Stomach smooth muscle (tissue), 2 donors: ENCODE results near the gene LEF1.

Source experiments
- H3K27ac ChIP-seq: one replicate; pipeline ENCODE4 v1.7.0; 2013; ENCODE audit warnings: mild to moderate bottlenecking, low read length, inconsistent platforms
- H3K27me3 ChIP-seq, 2 donors: one replicate each; pipeline ENCODE4 v1.7.0; 2013; ENCODE audit warnings: low read length in 2 of 2; ENCODE audit not compliant: insufficient read depth in 2 of 2, control insufficient read depth in 1 of 2
- H3K36me3 ChIP-seq, 2 donors: one replicate each; pipeline ENCODE4 v1.7.0; 2013; ENCODE audit warnings: low read length in 2 of 2; ENCODE audit not compliant: control insufficient read depth in 2 of 2, insufficient read depth in 2 of 2
- H3K4me1 ChIP-seq: one replicate; pipeline ENCODE4 v1.7.0; 2013; ENCODE audit warnings: low read length; ENCODE audit not compliant: control insufficient read depth, insufficient read depth
- H3K4me3 ChIP-seq, 2 donors: one replicate each; pipeline ENCODE4 v1.7.0; 2013; ENCODE audit warnings: low read length in 2 of 2
- H3K9ac ChIP-seq, 2 donors: one replicate each; pipeline ENCODE4 v1.7.0; 2013; ENCODE audit warnings: low read length in 2 of 2, mild to moderate bottlenecking in 1 of 2
- H3K9me3 ChIP-seq, 2 donors: one replicate each; pipeline ENCODE4 v1.7.0; 2013; ENCODE audit warnings: low read length in 2 of 2; ENCODE audit not compliant: control insufficient read depth in 2 of 2
- donor health status: healthy.
- donor health status: Pancreatic carcinoma.

The LEF1 gene

GRCh38 chr4:108146819-108147218 lies 21.9 kb downstream of the LEF1 start:
- Histone ChIP-seq H3K36me3 (no peaks in the 10 kb centered on the region), H3K9me3 (no peaks in the 10 kb centered on the region), H3K27ac (no peak overlapping the region), H3K9ac (no peak overlapping the region), H3K4me1 (no peaks in the 10 kb centered on the region), H3K4me3 (no peak overlapping the region), H3K27me3 (no peaks in the 10 kb centered on the region)

DNA sequence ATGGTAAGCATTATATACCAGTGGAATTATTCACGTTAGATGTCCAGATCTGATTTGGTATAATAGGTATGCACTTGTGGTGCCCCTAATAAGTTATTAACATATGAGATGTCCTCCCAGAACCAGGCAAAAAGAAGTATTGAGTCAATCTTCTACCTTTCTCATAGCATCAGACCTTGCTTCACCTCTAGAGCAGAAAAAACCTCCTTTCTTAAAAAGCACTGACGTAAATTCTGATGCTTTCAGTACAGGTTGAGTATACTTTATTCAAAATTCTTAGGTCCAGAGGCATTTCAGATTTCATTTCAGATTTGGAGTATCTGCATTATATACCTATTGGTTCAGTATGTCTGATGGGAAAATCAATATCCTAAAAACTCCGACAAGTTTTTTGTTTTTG lies 22.4 kb downstream of the LEF1 start:
- H3K27me3 ChIP-seq, result no peaks in the 10 kb centered on the region
- H3K9ac ChIP-seq, result no peak overlapping the region
- no peak overlapping the region for H3K4me3 ChIP-seq
- no peaks in the 10 kb centered on the region for H3K36me3 ChIP-seq
- H3K4me1 ChIP-seq, result no peaks in the 10 kb centered on the region
- no peak overlapping the region for H3K27ac ChIP-seq
- no peaks in the 10 kb centered on the region for H3K9me3 ChIP-seq

- no peaks in the 10 kb centered on the region for H3K27me3 ChIP-seq
- no peak overlapping the region for H3K4me3 ChIP-seq
- no peak overlapping the region for H3K27ac ChIP-seq
- H3K9me3 ChIP-seq, result no peaks in the 10 kb centered on the region
- H3K36me3 ChIP-seq, result no peaks in the 10 kb centered on the region
- H3K9ac ChIP-seq, result no peak overlapping the region
- H3K4me1 ChIP-seq, result no peaks in the 10 kb centered on the region
These were observed 24.3 kb downstream of the LEF1 start for GRCh38 chr4:108144451-108144850.

- Histone ChIP-seq H3K36me3 (no peaks in the 10 kb centered on the region), H3K27ac (no peak overlapping the region), H3K9ac (no peak overlapping the region), H3K4me1 (no peaks in the 10 kb centered on the region), H3K9me3 (no peaks in the 10 kb centered on the region), H3K4me3 (no peak overlapping the region), H3K27me3 (no peaks in the 10 kb centered on the region)
These were observed 25.2 kb downstream of the LEF1 start for GRCh38 chr4:108143515-108143914.

DNA sequence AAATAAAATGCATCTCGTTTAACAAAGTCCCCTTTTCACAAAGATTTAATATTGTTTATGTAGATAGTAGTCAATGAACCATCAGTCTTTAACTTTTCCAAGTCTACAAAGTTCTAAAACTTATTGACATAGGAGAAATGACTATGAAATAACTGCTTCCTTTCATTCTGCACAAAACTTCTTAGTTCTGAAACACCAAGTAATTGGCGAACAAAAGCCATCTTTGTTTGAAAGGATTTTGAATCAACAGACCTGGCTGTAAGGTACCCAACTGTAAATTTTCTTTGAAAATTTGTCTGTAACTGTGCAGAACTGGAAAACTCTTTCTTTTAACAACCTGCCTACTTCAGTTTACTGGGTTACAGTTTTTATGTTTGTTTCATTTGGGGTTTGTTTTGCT lies 25.9 kb downstream of the LEF1 start:
- Histone ChIP-seq H3K9me3 (no peaks in the 10 kb centered on the region), H3K4me1 (no peaks in the 10 kb centered on the region), H3K36me3 (no peaks in the 10 kb centered on the region), H3K9ac (no peak overlapping the region), H3K4me3 (no peak overlapping the region), H3K27me3 (no peaks in the 10 kb centered on the region), H3K27ac (no peak overlapping the region)

- Histone ChIP-seq H3K27ac (no peak overlapping the region), H3K27me3 (no peaks in the 10 kb centered on the region), H3K36me3 (no peaks in the 10 kb centered on the region), H3K4me1 (no peaks in the 10 kb centered on the region), H3K4me3 (no peak overlapping the region), H3K9me3 (no peaks in the 10 kb centered on the region), H3K9ac (no peak overlapping the region)
These were observed 27.4 kb downstream of the LEF1 start for GRCh38 chr4:108141213-108141950.

GRCh38 chr4:108140328-108140727 lies 28.4 kb downstream of the LEF1 start:
- no peak overlapping the region for H3K9ac ChIP-seq
- no peaks in the 10 kb centered on the region for H3K36me3 ChIP-seq
- no peaks in the 10 kb centered on the region for H3K4me1 ChIP-seq
- no peaks in the 10 kb centered on the region for H3K9me3 ChIP-seq
- H3K27me3 ChIP-seq, result no peaks in the 10 kb centered on the region
- H3K4me3 ChIP-seq, result no peak overlapping the region
- H3K27ac ChIP-seq, result no peak overlapping the region

DNA sequence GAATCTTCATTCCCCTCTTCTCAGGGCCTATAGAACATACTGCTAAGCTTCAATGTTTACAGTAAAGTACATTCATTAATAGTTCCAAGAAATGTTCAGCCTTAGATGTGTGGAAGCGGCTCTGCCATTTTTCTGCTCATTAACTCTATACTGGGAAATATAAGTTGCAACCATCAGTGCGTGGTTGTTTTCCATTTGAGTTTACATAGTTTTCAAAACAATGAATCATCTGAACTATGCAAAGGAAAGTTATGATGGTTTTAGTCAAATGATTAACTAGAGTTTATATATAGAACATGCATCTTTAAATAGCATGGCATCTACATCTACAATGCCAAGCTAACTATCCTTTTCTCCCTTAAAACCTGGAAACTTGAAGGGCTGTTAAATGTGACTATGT lies 29.6 kb downstream of the LEF1 start:
- Histone ChIP-seq H3K27me3 (no peaks in the 10 kb centered on the region), H3K9me3 (no peaks in the 10 kb centered on the region), H3K4me3 (no peak overlapping the region), H3K9ac (no peak overlapping the region), H3K27ac (no peak overlapping the region), H3K36me3 (no peaks in the 10 kb centered on the region), H3K4me1 (no peaks in the 10 kb centered on the region)

- no peaks in the 10 kb centered on the region for H3K27me3 ChIP-seq
- no peaks in the 10 kb centered on the region for H3K36me3 ChIP-seq
- H3K9me3 ChIP-seq, result no peaks in the 10 kb centered on the region
- no peaks in the 10 kb centered on the region for H3K4me1 ChIP-seq
- H3K4me3 ChIP-seq, result no peak overlapping the region
- no peak overlapping the region for H3K27ac ChIP-seq
- no peak overlapping the region for H3K9ac ChIP-seq
These were observed 33.1 kb downstream of the LEF1 start for GRCh38 chr4:108135549-108136209.

DNA sequence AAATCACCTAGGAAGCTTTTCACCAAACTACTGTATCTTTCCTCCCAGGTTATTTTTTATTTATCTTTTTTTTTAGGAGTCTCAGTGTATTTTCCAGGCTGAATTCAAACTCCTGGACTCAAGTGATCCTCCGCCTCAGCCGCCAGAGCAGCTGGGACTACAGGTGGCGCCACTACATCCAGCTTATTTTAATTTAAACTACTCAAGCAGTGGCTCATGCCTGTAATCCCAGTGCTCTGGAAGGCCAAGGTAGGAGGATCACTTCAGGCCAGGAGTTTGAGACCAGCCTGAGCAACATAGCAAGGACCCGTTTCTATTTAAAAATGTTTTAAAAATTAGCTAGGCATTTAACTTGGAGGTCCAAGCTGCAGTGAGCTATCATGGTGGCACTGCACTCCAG lies 37.8 kb downstream of the LEF1 start:
- no peaks in the 10 kb centered on the region for H3K36me3 ChIP-seq
- H3K9ac ChIP-seq, result no peak overlapping the region
- no peaks in the 10 kb centered on the region for H3K4me1 ChIP-seq
- no peak overlapping the region for H3K27ac ChIP-seq
- H3K27me3 ChIP-seq, result no peaks in the 10 kb centered on the region
- no peaks in the 10 kb centered on the region for H3K9me3 ChIP-seq
- no peak overlapping the region for H3K4me3 ChIP-seq

DNA sequence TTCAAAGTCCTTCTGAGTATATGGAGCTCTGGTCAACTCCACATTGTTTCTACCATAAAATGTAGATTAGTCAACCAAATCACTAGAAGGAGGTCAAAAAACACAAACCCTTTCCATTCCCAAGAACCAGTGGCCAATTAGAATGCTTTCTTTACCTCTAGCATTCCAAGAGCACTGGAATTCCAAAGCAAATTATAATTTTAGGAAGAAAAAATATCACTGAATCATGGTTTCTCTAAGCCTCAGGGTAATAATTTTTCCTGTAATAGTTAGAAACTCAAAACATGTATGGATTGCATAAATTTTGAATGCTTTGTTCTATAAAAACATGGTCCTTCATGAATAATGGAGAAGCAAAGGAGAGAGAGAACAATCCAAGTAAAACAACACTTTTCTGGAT lies 39.5 kb downstream of the LEF1 start:
- Histone ChIP-seq H3K27me3 (no peaks in the 10 kb centered on the region), H3K27ac (no peak overlapping the region), H3K9me3 (no peaks in the 10 kb centered on the region), H3K36me3 (no peaks in the 10 kb centered on the region), H3K4me1 (no peaks in the 10 kb centered on the region), H3K9ac (no peak overlapping the region), H3K4me3 (no peak overlapping the region)
